ENCODE measurements around the gene WWOX. TPM values are rescaled to one million over a fixed set of nuclear protein-coding genes. Genes with fewer than 3 reads are reported as not detected.

The WWOX gene
- total and polyA plus RNA-seq, 2 of the 4 experiments (the other 2 are of a cell fraction): 2.7 to 5.4 TPM

DNA sequence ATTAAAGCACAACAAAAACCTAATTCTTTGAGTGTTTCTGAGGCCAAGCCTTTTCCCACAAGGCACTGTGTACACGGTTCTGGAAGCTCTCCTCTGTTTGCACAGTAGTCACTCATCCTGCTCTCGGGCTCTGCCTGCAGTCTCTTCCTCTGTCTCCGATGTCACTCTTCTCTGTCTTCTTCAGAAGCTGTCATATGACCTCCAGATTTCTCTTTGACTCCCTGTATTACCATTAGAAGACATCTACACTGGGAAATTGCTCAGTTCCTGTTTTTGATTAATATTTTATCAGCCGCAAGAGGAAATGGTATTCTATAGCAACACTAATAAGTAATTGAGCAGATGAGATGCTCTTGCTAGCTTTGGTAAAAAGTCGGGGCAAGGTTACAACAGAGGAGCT lies 422.9 kb downstream of the WWOX start:
- ChIA-PET CTCF (no interaction called here), POLR2A (ENCODE audit: unreplicated experiment) (no interaction called here)
- Histone ChIP-seq H3K9ac (ENCODE audit: low read depth, low read length) (no peak overlapping the region), H2AK5ac (ENCODE audit: low read depth, low read length) (no peak overlapping the region), H2BK120ac (ENCODE audit: low read depth, low read length) (no peak overlapping the region), H3K23ac (ENCODE audit: low read depth, low read length) (no peak overlapping the region), H2BK20ac (ENCODE audit: low read depth, low read length) (no peak overlapping the region), H3K36me3 (ENCODE audit: control insufficient read depth, insufficient read depth, low read length) (no peaks in the 10 kb centered on the region), H3K9me3 (ENCODE audit: control insufficient read depth, insufficient read depth, low read length) (peaks cover 19% of the 10 kb centered on the region), H2BK5ac (ENCODE audit: low read depth, low read length, poor library complexity, severe bottlenecking) (no peak overlapping the region), H3K18ac (ENCODE audit: low read depth, low read length) (no peak overlapping the region), H4K91ac (ENCODE audit: insufficient read depth, low read depth, low read length) (no peak overlapping the region), H3K79me1 (ENCODE audit: low read depth in 1 of 2, low read length in 2 of 2) (no peaks in the 10 kb centered on the region), H3K4me2 (ENCODE audit: low read depth, low read length) (no peak overlapping the region), H4K20me1 (ENCODE audit: insufficient read depth, low read length) (no peaks in the 10 kb centered on the region), H3K4me3 (ENCODE audit: insufficient read depth, low read depth, low read length) (no peak overlapping the region), H4K5ac (ENCODE audit: low read depth, low read length) (no peak overlapping the region), H2AK9ac (replicated peaks; ENCODE audit: low read depth, low read length, poor library complexity) (no peak overlapping the region), H4K8ac (ENCODE audit: low read depth in 2 of 2, low read length in 2 of 2) (no peak overlapping the region), H3K4ac (ENCODE audit: low read depth, low read length) (no peak overlapping the region), H3K9me1 (ENCODE audit: insufficient read depth, low read length) (no peaks in the 10 kb centered on the region), H3K27ac (ENCODE audit: insufficient read depth, low read length) (no peak overlapping the region), H3K27me3 (ENCODE audit: control insufficient read depth, insufficient read depth, low read length) (no peaks in the 10 kb centered on the region), H3K56ac (ENCODE audit: extremely low read depth, insufficient read depth, low read length) (no peak overlapping the region), H3K4me1 (ENCODE audit: control insufficient read depth, insufficient read depth, low read length) (no peaks in the 10 kb centered on the region), H3K14ac (replicated peaks; ENCODE audit: low read depth, low read length) (no peak overlapping the region), H2AFZ (replicated peaks; ENCODE audit: low read length, poor library complexity) (no peak overlapping the region), H2BK15ac (ENCODE audit: low read depth, low read length) (no peak overlapping the region)
- intact Hi-C loops (cut with micrococcal nuclease) (no loop called here), in situ Hi-C loops (cut with MboI; ENCODE audit: low sequenced_read_pairs) (no loop called here), dilution Hi-C loops (cut with HindIII; ENCODE audit: low sequenced_read_pairs, unreplicated experiment) (no loop called here)
- ATAC-seq (ENCODE audit: low read depth) (no peak), DNase-seq (no peak)
- no TSS peak for BruUV-seq (replicated peaks)
- WGBS, 2 experiments (ENCODE audit: extremely low coverage in 2 of 2, insufficient read length in 1 of 2): 35% methylated on average over 3 of the region's 5 CpGs; no CpG with 5 or more reads in 1 of the 2 experiments
- TF ChIP-seq, protein P1, sequence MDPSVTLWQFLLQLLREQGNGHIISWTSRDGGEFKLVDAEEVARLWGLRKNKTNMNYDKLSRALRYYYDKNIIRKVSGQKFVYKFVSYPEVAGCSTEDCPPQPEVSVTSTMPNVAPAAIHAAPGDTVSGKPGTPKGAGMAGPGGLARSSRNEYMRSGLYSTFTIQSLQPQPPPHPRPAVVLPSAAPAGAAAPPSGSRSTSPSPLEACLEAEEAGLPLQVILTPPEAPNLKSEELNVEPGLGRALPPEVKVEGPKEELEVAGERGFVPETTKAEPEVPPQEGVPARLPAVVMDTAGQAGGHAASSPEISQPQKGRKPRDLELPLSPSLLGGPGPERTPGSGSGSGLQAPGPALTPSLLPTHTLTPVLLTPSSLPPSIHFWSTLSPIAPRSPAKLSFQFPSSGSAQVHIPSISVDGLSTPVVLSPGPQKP (IDR thresholded peaks at IDR 0.05; ENCODE audit: borderline replicate concordance, low read depth, low read length): no peak
- TF ChIP-seq CHD1 (IDR thresholded peaks at IDR 0.05; ENCODE audit: low read depth, low read length) (no peak), NFE2L2 (IDR thresholded peaks at IDR 0.05; ENCODE audit: low read depth, low read length) (no peak), SMC3 (IDR thresholded peaks at IDR 0.05; ENCODE audit: low read depth, low read length) (no peak), BHLHE40 (IDR thresholded peaks at IDR 0.05; ENCODE audit: low read depth, low read length) (no peak), MXI1 (IDR thresholded peaks at IDR 0.05; ENCODE audit: borderline replicate concordance, low read depth, low read length) (no peak), FOS (IDR thresholded peaks at IDR 0.05; ENCODE audit: low read depth, low read length) (no peak), MAFK (IDR thresholded peaks at IDR 0.05; ENCODE audit: low read depth, low read length) (no peak), POLR2A (IDR thresholded peaks at IDR 0.05; ENCODE audit: low read depth, low read length) (no peak), MAZ (IDR thresholded peaks at IDR 0.05; ENCODE audit: borderline replicate concordance, low read depth, low read length) (no peak), RCOR1 (IDR thresholded peaks at IDR 0.05; ENCODE audit: insufficient replicate concordance, low read length) (no peak), RAD21 (IDR thresholded peaks at IDR 0.05; ENCODE audit: low read length) (no peak), RFX5 (IDR thresholded peaks at IDR 0.05; ENCODE audit: low read depth, low read length) (no peak), CEBPB (IDR thresholded peaks at IDR 0.05; ENCODE audit: low read depth, low read length) (no peak)
- TF ChIP-seq, protein P2, sequence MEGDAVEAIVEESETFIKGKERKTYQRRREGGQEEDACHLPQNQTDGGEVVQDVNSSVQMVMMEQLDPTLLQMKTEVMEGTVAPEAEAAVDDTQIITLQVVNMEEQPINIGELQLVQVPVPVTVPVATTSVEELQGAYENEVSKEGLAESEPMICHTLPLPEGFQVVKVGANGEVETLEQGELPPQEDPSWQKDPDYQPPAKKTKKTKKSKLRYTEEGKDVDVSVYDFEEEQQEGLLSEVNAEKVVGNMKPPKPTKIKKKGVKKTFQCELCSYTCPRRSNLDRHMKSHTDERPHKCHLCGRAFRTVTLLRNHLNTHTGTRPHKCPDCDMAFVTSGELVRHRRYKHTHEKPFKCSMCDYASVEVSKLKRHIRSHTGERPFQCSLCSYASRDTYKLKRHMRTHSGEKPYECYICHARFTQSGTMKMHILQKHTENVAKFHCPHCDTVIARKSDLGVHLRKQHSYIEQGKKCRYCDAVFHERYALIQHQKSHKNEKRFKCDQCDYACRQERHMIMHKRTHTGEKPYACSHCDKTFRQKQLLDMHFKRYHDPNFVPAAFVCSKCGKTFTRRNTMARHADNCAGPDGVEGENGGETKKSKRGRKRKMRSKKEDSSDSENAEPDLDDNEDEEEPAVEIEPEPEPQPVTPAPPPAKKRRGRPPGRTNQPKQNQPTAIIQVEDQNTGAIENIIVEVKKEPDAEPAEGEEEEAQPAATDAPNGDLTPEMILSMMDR (conservative IDR thresholded peaks at IDR 0.05; ENCODE audit: low read depth, low read length): no peak
- TF ChIP-seq, protein P3, sequence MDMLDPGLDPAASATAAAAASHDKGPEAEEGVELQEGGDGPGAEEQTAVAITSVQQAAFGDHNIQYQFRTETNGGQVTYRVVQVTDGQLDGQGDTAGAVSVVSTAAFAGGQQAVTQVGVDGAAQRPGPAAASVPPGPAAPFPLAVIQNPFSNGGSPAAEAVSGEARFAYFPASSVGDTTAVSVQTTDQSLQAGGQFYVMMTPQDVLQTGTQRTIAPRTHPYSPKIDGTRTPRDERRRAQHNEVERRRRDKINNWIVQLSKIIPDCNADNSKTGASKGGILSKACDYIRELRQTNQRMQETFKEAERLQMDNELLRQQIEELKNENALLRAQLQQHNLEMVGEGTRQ (IDR thresholded peaks at IDR 0.05; ENCODE audit: low read depth, low read length): no peak
